GM23248 (cell line): ENCODE data around the gene NTNG2. TPM values are rescaled to one million over a fixed set of nuclear protein-coding genes. Genes with fewer than 3 reads are reported as not detected.

Experiments used
- DNase-seq: peaks from one replicate; pipeline ENCODE4 v3.0.0-alpha.2; 2015
- H2AFZ ChIP-seq: fragments of 200-600 bp; sonication (generic); 2 replicates; pipeline ENCODE4 v1.6.1; 2016; ENCODE audit warnings: antibody characterized with exemption
- H3F3A ChIP-seq: fragments of 200-600 bp; sonication (generic); 2 replicates; pipeline ENCODE4 v1.6.1; 2016; ENCODE audit warnings: mild to moderate bottlenecking, antibody characterized with exemption, mixed run types; ENCODE audit not compliant: insufficient read depth
- H3K27ac ChIP-seq: fragments of 200-600 bp; sonication (generic); 2 replicates; pipeline ENCODE4 v1.5.1; 2016; ENCODE audit warnings: mild to moderate bottlenecking
- H3K27me3 ChIP-seq: fragments of 200-600 bp; sonication (generic); replicated peaks from 2 replicates; pipeline ENCODE4 v1.6.1; 2016; ENCODE audit warnings: mild to moderate bottlenecking; ENCODE audit not compliant: insufficient read depth
- H3K36me3 ChIP-seq: fragments of 200-600 bp; sonication (generic); 2 replicates; pipeline ENCODE4 v1.6.1; 2016; ENCODE audit warnings: low read depth, mild to moderate bottlenecking
- H3K4me1 ChIP-seq: fragments of 200-600 bp; sonication (generic); 2 replicates; pipeline ENCODE4 v1.6.1; 2016; ENCODE audit warnings: mild to moderate bottlenecking; ENCODE audit not compliant: insufficient read depth
- H3K4me2 ChIP-seq: fragments of 200-600 bp; sonication (generic); one replicate; pipeline ENCODE4 v1.6.1; 2016; ENCODE audit warnings: mild to moderate bottlenecking; ENCODE audit not compliant: unreplicated experiment
- H3K4me3 ChIP-seq: fragments of 200-600 bp; sonication (generic); 2 replicates; pipeline ENCODE4 v1.5.1; 2016; ENCODE audit warnings: mild to moderate bottlenecking
- H3K79me2 ChIP-seq: fragments of 200-600 bp; sonication (generic); 2 replicates; pipeline ENCODE4 v1.6.1; 2016; ENCODE audit warnings: mild to moderate bottlenecking; ENCODE audit not compliant: insufficient read depth
- H3K9ac ChIP-seq: fragments of 200-600 bp; sonication (generic); 2 replicates; pipeline ENCODE4 v1.6.1; 2016; ENCODE audit warnings: mild to moderate bottlenecking
- H3K9me2 ChIP-seq: fragments of 200-600 bp; sonication (generic); 2 replicates; pipeline ENCODE4 v1.6.1; 2016; ENCODE audit warnings: mixed run types, mild to moderate bottlenecking, moderate library complexity; ENCODE audit not compliant: insufficient read depth
- H3K9me3 ChIP-seq: fragments of 200-600 bp; sonication (generic); one replicate; pipeline ENCODE4 v1.6.1; 2017; ENCODE audit warnings: low read depth
- H4K20me1 ChIP-seq: fragments of 200-600 bp; sonication (generic); 2 replicates; pipeline ENCODE4 v1.6.0; 2016; ENCODE audit not compliant: insufficient read depth
- EZH2 ChIP-seq: fragments of 200-600 bp; sonication (generic); IDR thresholded peaks from 2 replicates; pipeline ENCODE4 v1.6.1; 2018; ENCODE audit warnings: antibody characterized with exemption, mild to moderate bottlenecking; ENCODE audit not compliant: insufficient read depth, poor library complexity, severe bottlenecking
- EZH2phosphoT487 ChIP-seq: fragments of 200-600 bp; sonication (generic); IDR thresholded peaks from 2 replicates; pipeline ENCODE4 v1.6.1; 2018; ENCODE audit warnings: antibody characterized with exemption, moderate library complexity, mild to moderate bottlenecking, low read depth; ENCODE audit not compliant: insufficient read depth
- whole genome bisulfite sequencing, 2 experiments: methylation state at CpG; one replicate each; pipeline ENCODE4 v1.1.6; 2015 to 2017; ENCODE audit warnings: low lambda C conversion rate in 2 of 2, low coverage in 1 of 2; ENCODE audit errors: missing lambda C conversion rate in 2 of 2; 5-methylcytosine and 5-hydroxymethylcytosine counted together
- in situ Hi-C: fragments of 300-500 bp; cut with MboI; formaldehyde crosslinking; loops from 2 replicates; pipeline ENCODE4 v1.15.0; 2020
- polyA plus RNA-seq: library from polyadenylated mRNA; unstranded; fragments of >200 nt; fragmentation: Nextera tagmentation; extraction: Ambion mirVana; gene quantifications from 2 replicates; pipeline ENCODE4 v1.2.1, GENCODE V29; 2016
- total RNA-seq: library from RNA; depleted of rRNA; stranded (reverse); fragments of >200 nt; shearing (Covaris generic); gene quantifications from 2 replicates; pipeline ENCODE4 v1.2.3, GENCODE V29; 2014

The NTNG2 gene
- total and polyA plus RNA-seq, 2 experiments from 2014 or later, result 0.13 to 1.5 TPM

DNA sequence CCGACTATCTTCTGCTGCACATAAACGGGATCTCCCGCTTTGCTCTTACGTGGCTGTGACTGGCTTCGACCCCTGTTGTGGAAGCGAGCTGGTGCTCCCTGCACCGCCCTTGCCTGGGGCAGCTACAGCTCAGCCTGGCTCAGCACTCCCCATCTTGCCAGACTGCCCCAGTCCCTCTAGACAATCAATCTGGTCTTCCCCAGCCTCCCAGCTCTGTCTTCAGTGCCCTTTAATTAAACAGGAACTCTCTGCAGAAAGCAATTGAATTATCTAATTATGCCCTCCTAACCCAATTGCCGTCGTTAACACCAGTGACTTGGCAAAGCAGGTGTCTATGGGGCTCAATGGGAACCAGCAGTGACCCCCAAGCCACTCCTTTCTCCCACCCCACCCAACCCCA lies 18.9 kb upstream of the NTNG2 start:
- Histone ChIP-seq H3K9me2 (no peaks in the 10 kb centered on the region), H3K4me3 (no peak overlapping the region), H3K4me2 (no peak overlapping the region), H2AFZ (no peak overlapping the region), H3K9ac (no peak overlapping the region), H3K27me3 (peaks cover 64% of the 10 kb centered on the region), H3K79me2 (no peaks in the 10 kb centered on the region), H3K4me1 (no peaks in the 10 kb centered on the region; the same call in 1 of the 2 replicates), H4K20me1 (no peaks in the 10 kb centered on the region), H3K27ac (no peak overlapping the region), H3F3A (no peaks in the 10 kb centered on the region), H3K9me3 (no peaks in the 10 kb centered on the region), H3K36me3 (no peaks in the 10 kb centered on the region)
- in situ Hi-C loops, result no loop called here
- no peak for DNase-seq
- TF ChIP-seq EZH2phosphoT487 (no peak), EZH2 (no peak)
- WGBS, 2 experiments, result 31 to 40% methylated on average over 9 of the region's 9 CpGs

DNA sequence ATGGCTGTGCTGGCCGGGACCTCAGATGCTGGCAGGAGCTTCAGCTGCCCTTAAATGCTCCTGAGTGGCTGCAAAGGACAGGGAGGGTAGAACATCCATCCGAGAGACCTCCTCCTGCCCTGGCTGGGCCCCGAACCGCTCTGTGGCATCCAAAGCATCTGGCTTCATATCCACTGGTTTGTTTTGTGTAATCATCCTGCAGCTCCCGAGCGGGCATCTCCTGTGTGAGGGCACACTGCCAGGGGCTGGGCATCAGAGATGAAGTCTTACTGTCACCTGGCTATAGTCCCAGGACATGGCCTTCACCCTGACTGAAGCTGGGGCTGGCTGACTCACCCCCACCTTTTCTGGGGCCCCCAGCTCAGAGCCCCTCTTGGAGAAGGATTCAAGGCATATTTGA lies 18.5 kb upstream of the NTNG2 start:
- no peaks in the 10 kb centered on the region; the same call in 1 of the 2 replicates for H3K4me1 ChIP-seq
- H3K9me3 ChIP-seq, result no peaks in the 10 kb centered on the region
- no peaks in the 10 kb centered on the region for H3K79me2 ChIP-seq
- no peak for DNase-seq
- no peak overlapping the region for H3K27ac ChIP-seq
- no peak overlapping the region for H3K4me3 ChIP-seq
- H4K20me1 ChIP-seq, result no peaks in the 10 kb centered on the region
- H3K4me2 ChIP-seq, result no peak overlapping the region
- no peaks in the 10 kb centered on the region for H3F3A ChIP-seq
- no peak for TF ChIP-seq EZH2
- TF ChIP-seq EZH2phosphoT487, result no peak
- in situ Hi-C loops, result no loop called here
- no peak overlapping the region for H3K9ac ChIP-seq
- H3K36me3 ChIP-seq, result no peaks in the 10 kb centered on the region
- H2AFZ ChIP-seq, result no peak overlapping the region
- peaks cover 60% of the 10 kb centered on the region for H3K27me3 ChIP-seq
- 31 to 32% methylated on average over 6 of the region's 6 CpGs for WGBS, 2 experiments
- no peaks in the 10 kb centered on the region for H3K9me2 ChIP-seq

DNA sequence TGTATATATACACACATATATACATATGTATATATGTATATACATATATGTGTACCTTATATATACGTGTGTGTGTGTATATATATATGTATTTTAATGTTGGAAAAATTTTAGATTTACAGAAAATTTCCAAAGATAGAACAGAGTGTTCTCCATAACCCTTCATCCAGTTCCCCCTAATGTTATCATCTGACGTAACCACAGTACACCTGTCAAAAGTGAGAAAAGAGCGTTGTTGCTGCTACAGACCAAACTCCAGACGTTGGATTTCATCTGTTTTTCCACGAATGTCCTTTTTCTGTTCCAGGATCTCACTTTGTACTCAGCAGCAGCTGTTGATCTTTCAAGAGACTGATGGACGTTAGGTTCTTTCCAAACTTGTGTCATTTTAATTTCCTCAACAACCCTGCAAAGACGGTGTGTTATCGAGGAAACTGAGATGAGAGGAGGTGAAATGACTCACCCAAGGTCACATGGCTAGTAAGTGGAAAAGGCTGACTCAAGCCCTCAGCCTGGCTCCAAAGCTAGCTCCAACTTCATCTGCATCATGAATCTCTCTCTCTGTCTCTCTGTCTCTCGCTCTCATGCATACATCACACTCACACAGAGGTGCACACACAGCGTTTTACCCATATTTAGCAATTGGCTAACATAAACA lies 17.0 kb upstream of the NTNG2 start:
- DNase-seq, result peak; percentile 64
- H3F3A ChIP-seq, result no peaks in the 10 kb centered on the region
- no peaks in the 10 kb centered on the region for H3K36me3 ChIP-seq
- H3K4me1 ChIP-seq, result no peaks in the 10 kb centered on the region; the same call in 1 of the 2 replicates
- H3K27me3 ChIP-seq, result peaks cover 57% of the 10 kb centered on the region
- in situ Hi-C loops, result no loop called here
- H3K27ac ChIP-seq, result no peak overlapping the region
- no peaks in the 10 kb centered on the region for H4K20me1 ChIP-seq
- no peak overlapping the region for H3K9ac ChIP-seq
- no peak overlapping the region for H2AFZ ChIP-seq
- 45 to 46% methylated on average over 10 of the region's 10 CpGs for WGBS, 2 experiments
- no peak for TF ChIP-seq EZH2phosphoT487
- TF ChIP-seq EZH2, result no peak
- H3K9me2 ChIP-seq, result no peaks in the 10 kb centered on the region
- H3K79me2 ChIP-seq, result no peaks in the 10 kb centered on the region
- no peak overlapping the region for H3K4me3 ChIP-seq
- no peaks in the 10 kb centered on the region for H3K9me3 ChIP-seq
- H3K4me2 ChIP-seq, result no peak overlapping the region

DNA sequence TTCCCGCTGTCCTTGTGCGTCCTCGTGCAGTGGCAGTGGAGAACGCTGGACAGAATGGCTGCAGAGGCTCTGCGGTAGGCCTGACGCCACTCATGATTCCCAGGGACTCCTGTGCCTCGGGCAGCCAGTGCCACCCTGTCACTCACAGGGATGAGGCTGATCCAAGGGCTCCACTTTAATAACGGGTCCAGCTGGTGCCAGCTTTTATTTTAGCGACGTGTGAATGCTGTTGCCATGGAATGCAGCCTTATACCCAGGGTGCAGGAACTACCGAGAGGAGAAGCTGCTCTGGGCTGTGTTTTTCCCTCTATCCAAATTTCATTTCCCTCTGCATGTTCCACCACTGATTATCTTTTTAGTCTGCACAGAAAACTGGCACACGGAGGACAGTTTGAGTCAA lies 15.8 kb upstream of the NTNG2 start:
- Histone ChIP-seq H3K27me3 (peaks cover 52% of the 10 kb centered on the region), H3K4me2 (no peak overlapping the region), H3K9ac (no peak overlapping the region), H3K9me2 (no peaks in the 10 kb centered on the region), H3K4me1 (no peaks in the 10 kb centered on the region; the same call in 1 of the 2 replicates), H3K36me3 (no peaks in the 10 kb centered on the region), H4K20me1 (no peaks in the 10 kb centered on the region), H3K27ac (no peak overlapping the region), H2AFZ (no peak overlapping the region), H3F3A (no peaks in the 10 kb centered on the region), H3K79me2 (no peaks in the 10 kb centered on the region), H3K9me3 (no peaks in the 10 kb centered on the region), H3K4me3 (no peak overlapping the region)
- TF ChIP-seq EZH2, result no peak
- no peak for TF ChIP-seq EZH2phosphoT487
- DNase-seq, result no peak
- in situ Hi-C loops, result no loop called here
- WGBS, 2 experiments, result 57 to 58% methylated on average over 12 of the region's 12 CpGs
